Activated T-cell treated with anti-CD3 and anti-CD28 coated beads for 48 hours (primary cell): ENCODE results near the gene SERTM2.
"Not testable (repeated sequence)": the region's sequence is repeated elsewhere in the genome, so short reads cannot be mapped to it uniquely, and the experiment has no call there.

ENCODE experiments used
- DNase-seq: peaks from one replicate; pipeline ENCODE4 v3.0.0-alpha.2; 2020; ENCODE audit warnings: low read depth

The SERTM2 gene

GRCh38 chrX:111511477-111511876 lies at the start of gene SERTM2:
Gene SERTM2 (plus strand): TSS chrX:111511645. CDS start chrX:111518858, 7,213 bp downstream.
- DNase-seq, result no peak

GRCh38 chrX:111465669-111466068 lies 45.8 kb upstream of the SERTM2 start:
- no peak for DNase-seq

- no peak for DNase-seq
These were observed 43.5 kb upstream of the SERTM2 start for GRCh38 chrX:111467896-111468295.

- no peak for DNase-seq
These were observed 40.6 kb upstream of the SERTM2 start for GRCh38 chrX:111470681-111471403.

- DNase-seq, result no peak
These were observed 29.5 kb upstream of the SERTM2 start for GRCh38 chrX:111481896-111482295.

- no peak for DNase-seq
These were observed 28.3 kb upstream of the SERTM2 start for GRCh38 chrX:111483135-111483534.

- no peak for DNase-seq
These were observed 27.6 kb upstream of the SERTM2 start for GRCh38 chrX:111483881-111484280.

GRCh38 chrX:111490688-111491087 lies 20.8 kb upstream of the SERTM2 start:
- no peak for DNase-seq

- no peak for DNase-seq
These were observed 19.4 kb upstream of the SERTM2 start for GRCh38 chrX:111492085-111492484.

- no peak for DNase-seq
These were observed 12.8 kb upstream of the SERTM2 start for GRCh38 chrX:111498538-111499103.

- DNase-seq, result no peak
These were observed 7.9 kb upstream of the SERTM2 start for GRCh38 chrX:111503485-111503993.

GRCh38 chrX:111504941-111505340 lies 6.5 kb upstream of the SERTM2 start:
- DNase-seq, result no peak

- DNase-seq, result no peak
These were observed 5.7 kb upstream of the SERTM2 start for GRCh38 chrX:111505783-111506182.

- no peak for DNase-seq
These were observed 4.6 kb upstream of the SERTM2 start for GRCh38 chrX:111506826-111507225.

- no peak for DNase-seq
These were observed 3.5 kb upstream of the SERTM2 start for GRCh38 chrX:111507933-111508332.

GRCh38 chrX:111515298-111515697 lies 3.9 kb downstream of the SERTM2 start:
- DNase-seq, result no peak

GRCh38 chrX:111518667-111519066 lies 7.2 kb downstream of the SERTM2 start:
- no peak for DNase-seq

GRCh38 chrX:111519215-111519614 lies 7.8 kb downstream of the SERTM2 start:
- DNase-seq, result no peak

GRCh38 chrX:111520506-111520905 lies 9.1 kb downstream of the SERTM2 start:
- DNase-seq, result no peak

- no peak for DNase-seq
These were observed 9.7 kb downstream of the SERTM2 start for GRCh38 chrX:111521169-111521568.

- DNase-seq, result no peak
These were observed 31.8 kb downstream of the SERTM2 start for GRCh38 chrX:111543212-111543741.

- not testable (repeated sequence) for DNase-seq
These were observed 37.8 kb downstream of the SERTM2 start for GRCh38 chrX:111549235-111549634.

GRCh38 chrX:111555406-111555958 lies 44.0 kb downstream of the SERTM2 start:
- no peak for DNase-seq
